Embryonic facial prominence (tissue), 1 donor: ENCODE results near the gene CRTC1.
A peak's percentile ranks its signal among the peaks of the same experiment; 100 is the strongest.
"Not testable (repeated sequence)": the region's sequence is repeated elsewhere in the genome, so short reads cannot be mapped to it uniquely, and the experiment has no call there.

ENCODE experiments used
- DNase-seq: peaks from one replicate; pipeline ENCODE4 v3.0.0-alpha.2; 2016; ENCODE audit errors: extremely low spot score

CRTC1 gene

GRCh38 chr19:18803550-18804138 lies 120.2 kb downstream of the CRTC1 start:
- no peak for DNase-seq

- DNase-seq = no peak
Observed at GRCh38 chr19:18804139-18804601, 120.7 kb downstream of the CRTC1 start.

GRCh38 chr19:18804643-18805042 lies 121.2 kb downstream of the CRTC1 start:
- DNase-seq = no peak

GRCh38 chr19:18807861-18808331 lies 124.4 kb downstream of the CRTC1 start:
- DNase-seq = no peak

GRCh38 chr19:18809149-18809868 lies 125.8 kb downstream of the CRTC1 start:
- no peak for DNase-seq

GRCh38 chr19:18811638-18812037 lies 128.2 kb downstream of the CRTC1 start:
- DNase-seq = not testable (repeated sequence)

- DNase-seq = no peak
Observed at GRCh38 chr19:18814063-18814462, 130.6 kb downstream of the CRTC1 start.

GRCh38 chr19:18815673-18816072 lies 132.2 kb downstream of the CRTC1 start:
- DNase-seq = no peak

- not testable (repeated sequence) for DNase-seq
Observed at GRCh38 chr19:18816645-18817044, 133.2 kb downstream of the CRTC1 start.

GRCh38 chr19:18817574-18817973 lies 134.1 kb downstream of the CRTC1 start:
- DNase-seq = no peak

- DNase-seq = no peak
Observed at GRCh38 chr19:18828786-18829185, 145.3 kb downstream of the CRTC1 start.

- DNase-seq = no peak
Observed at GRCh38 chr19:18830488-18830887, 147.0 kb downstream of the CRTC1 start.

- DNase-seq = peak; percentile 85
Observed at GRCh38 chr19:18831524-18832305, 148.2 kb downstream of the CRTC1 start, which contains the start of gene UPF1. TSS of gene UPF1 (plus strand) at chr19:18831959. CDS start at chr19:18832210, 251 bp downstream.
